Liver (tissue), 9 donors: ENCODE results near the gene TWF2. TPM values are rescaled to one million over a fixed set of nuclear protein-coding genes. Genes with fewer than 3 reads are reported as not detected.
"Not testable (repeated sequence)": the region's sequence is repeated elsewhere in the genome, so short reads cannot be mapped to it uniquely, and the experiment has no call there.

Source experiments
- DNase-seq: peaks from one replicate; pipeline ENCODE4 v3.0.0-alpha.2; 2017; ENCODE audit warnings: low spot score
- H3K27ac ChIP-seq, 2 donors: one replicate each; pipeline ENCODE4 v1.7.0; 2013; ENCODE audit warnings: inconsistent platforms in 2 of 2, low read length in 2 of 2, control low read depth in 1 of 2, low read depth in 1 of 2, mild to moderate bottlenecking in 1 of 2
- H3K27me3 ChIP-seq, 4 donors: one replicate each; pipeline versions ENCODE4 v1.6.1 to v1.7.0; 2013; ENCODE audit warnings: low read length in 3 of 4, inconsistent platforms in 1 of 4, mild to moderate bottlenecking in 1 of 4, moderate library complexity in 1 of 4; ENCODE audit not compliant: control insufficient read depth in 4 of 4, insufficient read depth in 4 of 4
- H3K36me3 ChIP-seq, 4 donors: one replicate each; pipeline versions ENCODE4 v1.6.1 to v1.7.0; 2013; ENCODE audit warnings: low read length in 3 of 4, mild to moderate bottlenecking in 3 of 4, low read depth in 1 of 4, moderate library complexity in 1 of 4; ENCODE audit not compliant: control insufficient read depth in 4 of 4, insufficient read depth in 3 of 4
- H3K4me1 ChIP-seq, 4 donors: one replicate each; pipeline versions ENCODE4 v1.6.1 to v1.7.0; 2013; ENCODE audit warnings: low read length in 3 of 4, mild to moderate bottlenecking in 3 of 4, moderate library complexity in 1 of 4; ENCODE audit not compliant: control insufficient read depth in 4 of 4, insufficient read depth in 4 of 4
- H3K4me3 ChIP-seq, 3 donors: one replicate each; pipeline versions ENCODE4 v1.6.1 to v1.7.0; 2013; ENCODE audit warnings: low read length in 3 of 3, control low read depth in 1 of 3, low read depth in 1 of 3, mild to moderate bottlenecking in 1 of 3
- H3K9ac ChIP-seq, 2 donors: one replicate each; pipeline ENCODE4 v1.7.0; 2013; ENCODE audit warnings: low read length in 2 of 2, mild to moderate bottlenecking in 2 of 2, moderate library complexity in 2 of 2, control low read depth in 1 of 2, low read depth in 1 of 2
- H3K9me3 ChIP-seq, 4 donors: one replicate each; pipeline versions ENCODE4 v1.6.1 to v1.7.0; 2013; ENCODE audit warnings: low read length in 3 of 4; ENCODE audit not compliant: control insufficient read depth in 4 of 4
- CTCF ChIP-seq: fragments of 150-350 bp; IDR thresholded peaks from 2 replicates; pipeline ENCODE4 v1.5.1; 2017; ENCODE audit warnings: improper control_type of control experiment, low read depth, low read length; ENCODE audit not compliant: missing input control
- EGR1 ChIP-seq, 2 donors: IDR thresholded peaks; 2 replicates each; pipeline ENCODE4 v1.6.1; 2016 to 2018; ENCODE audit warnings: antibody characterized with exemption in 2 of 2, low read depth in 2 of 2
- FOXA1 ChIP-seq: IDR thresholded peaks from 2 replicates; pipeline ENCODE4 v1.6.1; 2016; ENCODE audit warnings: antibody characterized with exemption
- GABPA ChIP-seq, 2 donors: IDR thresholded peaks in 1 of 2; conservative IDR thresholded peaks in 1 of 2; 2 replicates each; pipeline ENCODE4 v1.6.1; 2016; ENCODE audit warnings: antibody characterized with exemption in 2 of 2, mild to moderate bottlenecking in 1 of 2, moderate library complexity in 1 of 2
- HNF4A ChIP-seq, 2 donors: conservative IDR thresholded peaks; 2 replicates each; pipeline ENCODE4 v1.6.1; 2016; ENCODE audit warnings: antibody characterized with exemption in 2 of 2, mild to moderate bottlenecking in 2 of 2
- HNF4G ChIP-seq: IDR thresholded peaks from 2 replicates; pipeline ENCODE4 v1.6.1; 2016; ENCODE audit warnings: antibody characterized with exemption
- JUND ChIP-seq, 2 donors: IDR thresholded peaks; 2 replicates each; pipeline ENCODE4 v1.6.1; 2016; ENCODE audit warnings: antibody characterized with exemption in 2 of 2
- MAX ChIP-seq: IDR thresholded peaks from 2 replicates; pipeline ENCODE4 v1.6.1; 2016; ENCODE audit warnings: antibody characterized with exemption
- NR2F2 ChIP-seq: IDR thresholded peaks from 2 replicates; pipeline ENCODE4 v1.6.1; 2016; ENCODE audit warnings: antibody characterized with exemption
- RAD21 ChIP-seq, 2 donors: IDR thresholded peaks; 2 replicates each; pipeline ENCODE4 v1.6.1; 2016; ENCODE audit warnings: antibody characterized with exemption in 2 of 2, mild to moderate bottlenecking in 2 of 2
- REST ChIP-seq: IDR thresholded peaks from 2 replicates; pipeline ENCODE4 v1.6.1; 2016; ENCODE audit warnings: antibody characterized with exemption, mild to moderate bottlenecking
- RXRA ChIP-seq, 2 donors: IDR thresholded peaks; 2 replicates each; pipeline ENCODE4 v1.6.1; 2017 to 2018; ENCODE audit warnings: antibody characterized with exemption in 2 of 2, mild to moderate bottlenecking in 1 of 2
- SP1 ChIP-seq: IDR thresholded peaks from 2 replicates; pipeline ENCODE4 v1.6.1; 2018; ENCODE audit warnings: antibody characterized with exemption, mild to moderate bottlenecking
- TAF1 ChIP-seq: conservative IDR thresholded peaks from 2 replicates; pipeline ENCODE4 v1.6.1; 2016; ENCODE audit warnings: antibody characterized with exemption, mild to moderate bottlenecking
- YY1 ChIP-seq: IDR thresholded peaks from 2 replicates; pipeline ENCODE4 v1.6.1; 2016; ENCODE audit warnings: antibody characterized with exemption, mild to moderate bottlenecking
- ZBTB33 ChIP-seq: IDR thresholded peaks from 2 replicates; pipeline ENCODE4 v1.6.1; 2016; ENCODE audit warnings: antibody characterized with exemption
- WGBS: extraction: QIAGEN DNeasy Blood & Tissue Kit; methylation state at CpG from one replicate; pipeline ENCODE4 v1.1.7; 2013; 5-methylcytosine and 5-hydroxymethylcytosine counted together
- polyA plus RNA-seq, 2 donors: library from polyadenylated mRNA; stranded (reverse) in 1 of 2; unstranded in 1 of 2; fragments of 200-250 nt in 1 of 2; fragments of >200 nt in 1 of 2; fragmentation: Nextera tagmentation in 1 of 2; extraction: Ambion mirVana in 1 of 2; gene quantifications; one replicate each; pipeline versions ENCODE4 v1.2.1 to v1.2.3, GENCODE V29; 2013 to 2015
- total RNA-seq, 2 donors: library from RNA; depleted of rRNA; stranded (reverse); fragments of >200 nt; gene quantifications; one replicate each; pipeline ENCODE4 v1.2.3, GENCODE V29; 2014
- donor health status: healthy.
- donor health status: healthy.
- donor health status: healthy.
- donor health status: healthy.
- donor health status: healthy.

The TWF2 gene
- total and polyA plus RNA-seq, 4 donors: 12.0 to 26.3 (median 17.6) TPM

GRCh38 chr3:52272831-52273230 is 33.9 kb upstream of the TWF2 start (continued):
- TF ChIP-seq ZBTB33 (no peak), REST (no peak), FOXA1 (no peak)

- not testable (repeated sequence) for H3K9ac ChIP-seq, DNase-seq, H3K27me3 ChIP-seq, H3K4me3 ChIP-seq, H3K27ac ChIP-seq, H3K9me3 ChIP-seq
- peaks cover 4 to 52% (median 37%) of the 10 kb centered on the region in 4 donors for H3K4me1 ChIP-seq
- peaks cover 9 to 15% (median 13%) of the 10 kb centered on the region in 4 donors for H3K36me3 ChIP-seq
- 93% methylated on average over 9 of the region's 9 CpGs for WGBS
Measured at GRCh38 chr3:52272172-52272571, 33.2 kb upstream of the TWF2 start.

- no peak for DNase-seq
- WGBS: 32% methylated on average over 9 of the region's 9 CpGs
- no peaks in the 10 kb centered on the region for H3K27me3 ChIP-seq
- H3K9me3 ChIP-seq: no peaks in the 10 kb centered on the region
- H3K36me3 ChIP-seq: peaks cover 16 to 30% (median 21%) of the 10 kb centered on the region in 4 donors
- H3K27ac ChIP-seq: peak overlapping the region; percentile 11 to 38
- H3K4me1 ChIP-seq: peaks cover 1 to 35% (median 25%) of the 10 kb centered on the region in 4 donors
- H3K4me3 ChIP-seq: no peak overlapping the region
- no peak overlapping the region for H3K9ac ChIP-seq
- TF ChIP-seq NR2F2 (peak; percentile 42), GABPA (IDR thresholded peaks at IDR 0.05 in 1 of 2, conservative IDR thresholded peaks at IDR 0.05 in 1 of 2) (no peak), SP1 (peak; percentile 13), HNF4A (conservative IDR thresholded peaks at IDR 0.05) (peak in 1 of 2 donors; percentile 8), RAD21 (IDR thresholded peaks at IDR 0.05) (no peak)
Measured at GRCh38 chr3:52270252-52270754, 31.3 kb upstream of the TWF2 start.

GRCh38 chr3:52269776-52270175 is 30.8 kb upstream of the TWF2 start:
- Histone ChIP-seq H3K27ac (peak overlapping the region in 1 of 2 donors; percentile 38), H3K27me3 (no peaks in the 10 kb centered on the region), H3K36me3 (peaks cover 18 to 30% (median 22%) of the 10 kb centered on the region in 4 donors), H3K4me1 (peaks cover 1 to 31% (median 23%) of the 10 kb centered on the region in 4 donors), H3K9me3 (no peaks in the 10 kb centered on the region), H3K9ac (no peak overlapping the region), H3K4me3 (no peak overlapping the region)
- 61% methylated on average over 3 of the region's 3 CpGs for WGBS
- DNase-seq: no peak
- no peak for TF ChIP-seq ZBTB33
- no peak for TF ChIP-seq FOXA1
- no peak for TF ChIP-seq JUND (IDR thresholded peaks at IDR 0.05)
- TF ChIP-seq RXRA (IDR thresholded peaks at IDR 0.05): no peak
- TF ChIP-seq HNF4A (conservative IDR thresholded peaks at IDR 0.05): no peak
- TF ChIP-seq HNF4G: no peak
- no peak for TF ChIP-seq TAF1
- TF ChIP-seq GABPA (IDR thresholded peaks at IDR 0.05 in 1 of 2, conservative IDR thresholded peaks at IDR 0.05 in 1 of 2): no peak
- no peak for TF ChIP-seq EGR1 (IDR thresholded peaks at IDR 0.05; ENCODE audit: low read depth in 2 of 2)
- no peak for TF ChIP-seq CTCF
- TF ChIP-seq YY1: no peak
- TF ChIP-seq RAD21 (IDR thresholded peaks at IDR 0.05): no peak
- TF ChIP-seq SP1: no peak
- TF ChIP-seq MAX: no peak
